Cardiac muscle cell (in vitro differentiated cells and primary cell): ENCODE data around the gene FTO. TPM values are rescaled to one million over a fixed set of nuclear protein-coding genes. Genes with fewer than 3 reads are reported as not detected.

Source experiments
- DNase-seq, 2 donors: peaks; one replicate each; pipeline versions ENCODE4 v3.0.0 to v3.0.0-alpha.2; 2010 to 2017; ENCODE audit warnings: low read depth in 1 of 2, low spot score in 1 of 2
- H3K27ac ChIP-seq: fragments of 200-600 bp; sonication (generic); 2 replicates; pipeline ENCODE4 v1.5.1; 2016
- H3K27me3 ChIP-seq: fragments of 200-600 bp; sonication (generic); 2 replicates; pipeline ENCODE4 v1.6.0; 2016; ENCODE audit warnings: control low read depth
- H3K36me3 ChIP-seq: fragments of 200-600 bp; sonication (generic); 2 replicates; pipeline ENCODE4 v1.5.1; 2016; ENCODE audit warnings: control low read depth
- H3K4me1 ChIP-seq: fragments of 200-600 bp; sonication (generic); 2 replicates; pipeline ENCODE4 v1.8.1; 2017; ENCODE audit warnings: low read depth, mild to moderate bottlenecking, mixed run types
- H3K4me3 ChIP-seq: fragments of 200-600 bp; sonication (generic); 2 replicates; pipeline ENCODE4 v1.5.1; 2016; ENCODE audit warnings: mild to moderate bottlenecking
- H3K9me3 ChIP-seq: fragments of 200-600 bp; sonication (generic); 2 replicates; pipeline ENCODE4 v1.5.1; 2017; ENCODE audit warnings: low read depth, mild to moderate bottlenecking, control low read depth
- polyA plus RNA-seq: library from polyadenylated mRNA; unstranded; fragments of >200 nt; fragmentation: Nextera tagmentation; extraction: Ambion mirVana; gene quantifications from 2 replicates; pipeline ENCODE4 v1.2.1, GENCODE V29; 2016
- total RNA-seq: library from RNA; depleted of rRNA; stranded (reverse); fragments of >200 nt; gene quantifications from 2 replicates; pipeline ENCODE4 v1.2.3, GENCODE V29; 2016
- TF ChIP-seq, protein P1 (sequence below): IDR thresholded peaks from 2 replicates; pipeline ENCODE4 v1.5.1; 2012; ENCODE audit warnings: low read depth, mild to moderate bottlenecking, low read length

The FTO gene
- total and polyA plus RNA-seq, 2 experiments from 2014 or later, result 77.7 to 93.8 TPM

GRCh38 chr16:54158986-54159385, 455.0 kb downstream of the FTO start:
- Histone ChIP-seq H3K36me3 (no peaks in the 10 kb centered on the region), H3K4me1 (no peaks in the 10 kb centered on the region), H3K27ac (no peak overlapping the region), H3K9me3 (no peaks in the 10 kb centered on the region), H3K4me3 (no peak overlapping the region), H3K27me3 (no peaks in the 10 kb centered on the region)
- TF ChIP-seq, protein P1, sequence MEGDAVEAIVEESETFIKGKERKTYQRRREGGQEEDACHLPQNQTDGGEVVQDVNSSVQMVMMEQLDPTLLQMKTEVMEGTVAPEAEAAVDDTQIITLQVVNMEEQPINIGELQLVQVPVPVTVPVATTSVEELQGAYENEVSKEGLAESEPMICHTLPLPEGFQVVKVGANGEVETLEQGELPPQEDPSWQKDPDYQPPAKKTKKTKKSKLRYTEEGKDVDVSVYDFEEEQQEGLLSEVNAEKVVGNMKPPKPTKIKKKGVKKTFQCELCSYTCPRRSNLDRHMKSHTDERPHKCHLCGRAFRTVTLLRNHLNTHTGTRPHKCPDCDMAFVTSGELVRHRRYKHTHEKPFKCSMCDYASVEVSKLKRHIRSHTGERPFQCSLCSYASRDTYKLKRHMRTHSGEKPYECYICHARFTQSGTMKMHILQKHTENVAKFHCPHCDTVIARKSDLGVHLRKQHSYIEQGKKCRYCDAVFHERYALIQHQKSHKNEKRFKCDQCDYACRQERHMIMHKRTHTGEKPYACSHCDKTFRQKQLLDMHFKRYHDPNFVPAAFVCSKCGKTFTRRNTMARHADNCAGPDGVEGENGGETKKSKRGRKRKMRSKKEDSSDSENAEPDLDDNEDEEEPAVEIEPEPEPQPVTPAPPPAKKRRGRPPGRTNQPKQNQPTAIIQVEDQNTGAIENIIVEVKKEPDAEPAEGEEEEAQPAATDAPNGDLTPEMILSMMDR, result no peak
- DNase-seq, result no peak

GRCh38 chr16:54159490-54160080, 455.6 kb downstream of the FTO start:
- H3K4me1 ChIP-seq, result no peaks in the 10 kb centered on the region
- H3K27me3 ChIP-seq, result no peaks in the 10 kb centered on the region
- DNase-seq, result no peak
- H3K4me3 ChIP-seq, result no peak overlapping the region
- no peaks in the 10 kb centered on the region for H3K9me3 ChIP-seq
- TF ChIP-seq, protein P1, result no peak
- H3K27ac ChIP-seq, result no peak overlapping the region
- no peaks in the 10 kb centered on the region for H3K36me3 ChIP-seq

DNA sequence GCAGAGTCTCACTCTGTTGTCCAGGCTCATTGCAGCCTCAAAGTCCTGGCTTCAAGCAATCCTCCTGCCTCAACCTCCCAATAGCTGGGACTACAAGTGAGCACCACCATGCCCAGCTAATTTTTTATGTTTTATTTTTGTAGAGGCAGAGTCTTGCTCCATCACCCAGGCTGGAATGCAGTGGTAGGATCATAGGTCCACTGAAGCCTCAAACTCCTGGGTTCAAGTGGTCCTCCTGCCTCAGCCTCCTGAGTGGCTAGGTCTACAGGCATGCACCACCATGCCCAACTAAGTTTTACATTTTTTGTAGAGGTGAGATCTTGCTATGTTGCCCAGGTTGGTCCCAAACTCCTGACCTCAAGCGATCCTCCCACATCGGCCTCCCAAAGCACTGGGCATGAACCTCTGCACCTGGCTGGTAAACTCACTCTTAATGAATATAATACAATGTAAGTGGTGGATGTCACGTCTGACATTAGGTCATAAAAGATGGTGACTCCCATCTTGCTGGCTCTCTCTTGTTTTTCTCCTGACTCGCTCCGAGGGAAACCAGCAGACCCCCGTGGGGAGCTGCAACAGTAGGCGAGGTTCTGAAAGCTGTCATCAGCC, 456.4 kb downstream of the FTO start:
- H3K4me3 ChIP-seq, result no peak overlapping the region
- H3K27me3 ChIP-seq, result no peaks in the 10 kb centered on the region
- H3K36me3 ChIP-seq, result no peaks in the 10 kb centered on the region
- H3K4me1 ChIP-seq, result peaks cover 4% of the 10 kb centered on the region
- TF ChIP-seq, protein P1, result no peak
- no peak for DNase-seq
- H3K9me3 ChIP-seq, result no peaks in the 10 kb centered on the region
- H3K27ac ChIP-seq, result no peak overlapping the region

DNA sequence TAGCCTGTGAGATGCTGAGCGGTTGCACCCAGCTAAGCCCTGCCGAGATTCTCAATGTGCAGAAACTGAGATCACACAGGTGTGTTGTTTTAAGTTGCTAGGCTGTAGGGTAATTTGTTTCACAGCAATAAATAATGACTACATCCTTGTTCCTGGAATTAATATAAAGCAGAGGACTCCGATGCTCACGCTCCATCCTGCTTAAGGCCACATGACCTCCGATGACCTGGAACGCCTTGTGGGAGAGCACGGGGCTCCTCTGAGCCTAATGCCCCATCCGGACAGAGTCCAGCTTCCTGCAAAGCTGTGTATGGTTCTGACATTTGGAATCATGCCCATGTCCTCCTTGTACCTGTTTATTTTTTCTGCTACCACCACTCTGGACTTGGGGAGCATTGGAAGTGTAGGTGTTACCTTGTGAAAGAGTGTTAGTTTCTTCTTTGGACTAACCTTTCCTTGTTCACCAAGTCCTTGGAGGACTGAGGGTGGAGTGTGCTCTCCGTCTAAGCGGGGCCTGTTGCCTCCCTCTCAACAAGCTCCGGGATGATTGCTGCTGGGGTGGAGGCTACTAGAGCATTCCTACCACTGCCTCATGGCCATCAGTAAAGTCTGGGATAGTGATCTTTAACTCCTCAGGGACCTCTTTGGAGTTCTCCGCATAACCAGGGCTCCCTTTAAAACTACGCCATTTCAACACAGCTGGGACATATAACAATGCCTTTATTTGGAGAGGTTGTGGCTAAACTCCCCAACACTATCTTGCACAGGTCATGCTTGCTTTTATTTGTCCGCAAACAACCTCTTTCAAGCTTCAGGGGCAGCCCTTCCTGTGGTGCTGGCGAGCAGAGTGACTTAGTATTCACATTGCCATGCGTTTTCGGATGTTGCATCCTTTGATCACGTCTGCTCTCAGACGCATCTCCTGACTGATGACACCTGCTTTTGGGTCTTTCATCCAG, 457.3 kb downstream of the FTO start:
- TF ChIP-seq, protein P1, result no peak
- no peak for DNase-seq
- Histone ChIP-seq H3K4me3 (no peak overlapping the region), H3K9me3 (no peaks in the 10 kb centered on the region), H3K36me3 (no peaks in the 10 kb centered on the region), H3K27me3 (no peaks in the 10 kb centered on the region), H3K27ac (no peak overlapping the region), H3K4me1 (peaks cover 7% of the 10 kb centered on the region)

DNA sequence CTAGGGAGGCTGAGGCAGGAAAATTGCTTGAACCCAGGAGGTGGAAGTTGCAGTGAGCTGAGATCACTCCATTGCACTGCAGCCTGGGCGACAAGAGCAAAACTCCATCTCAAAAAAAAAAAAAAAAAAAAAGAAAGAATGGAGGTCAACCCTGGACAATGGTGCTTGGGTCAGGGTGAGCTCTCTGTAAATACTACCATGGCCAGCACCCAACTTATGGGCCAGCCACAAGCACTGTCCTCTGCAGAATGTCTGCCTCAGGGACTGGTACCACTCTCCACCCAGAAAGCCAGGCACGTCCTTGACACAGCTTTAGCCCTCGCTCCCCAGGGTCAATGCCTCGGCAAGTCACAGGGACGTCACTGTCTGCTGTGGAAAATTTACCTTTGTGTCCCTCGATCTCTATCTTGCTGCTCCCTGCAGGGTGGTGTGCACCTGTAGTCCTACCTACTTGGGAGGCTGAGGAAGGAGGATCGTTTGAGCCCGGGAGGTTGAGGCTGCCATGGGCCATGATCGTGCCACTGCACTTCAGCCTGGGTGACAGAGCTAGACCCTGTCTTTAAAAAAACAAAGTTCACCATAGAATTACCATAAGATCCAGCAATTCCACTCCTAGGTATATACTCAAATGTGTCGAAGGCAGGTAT, 459.4 kb downstream of the FTO start:
- H3K27ac ChIP-seq, result no peak overlapping the region
- H3K4me3 ChIP-seq, result no peak overlapping the region
- H3K27me3 ChIP-seq, result no peaks in the 10 kb centered on the region
- no peaks in the 10 kb centered on the region for H3K36me3 ChIP-seq
- H3K9me3 ChIP-seq, result no peaks in the 10 kb centered on the region
- H3K4me1 ChIP-seq, result peaks cover 7% of the 10 kb centered on the region
- TF ChIP-seq, protein P1, result no peak
- DNase-seq, result no peak
